Calu3 (cell line): ENCODE measurements around the gene CHD9. TPM values are rescaled to one million over a fixed set of nuclear protein-coding genes. Genes with fewer than 3 reads are reported as not detected.

ENCODE experiments used
- BruUV-seq: library from RNA; stranded (reverse); fragments of 400-500 nt; replicated peaks from 2 replicates; lab custom pipeline; 2021; lab: Mats Ljungman, UMichigan
- CTCF ChIA-PET: fragments of 300-600 bp; sonication (Branson Sonifier 250); formaldehyde crosslinking; loops from one replicate; lab custom pipeline; 2022; ENCODE audit warnings: antibody characterized with exemption; lab: Charles Lee
- DNase-seq: peaks from one replicate; pipeline ENCODE4 v3.0.0; 2022
- H3K27ac Mint-ChIP-seq: one replicate; pipeline ENCODE4 v1.8.0; 2022; ENCODE audit warnings: mixed read lengths; ENCODE audit not compliant: unreplicated experiment
- H3K27me3 Mint-ChIP-seq: one replicate; pipeline ENCODE4 v1.8.0; 2022; ENCODE audit warnings: mixed read lengths; ENCODE audit not compliant: unreplicated experiment
- H3K36me3 Mint-ChIP-seq: one replicate; pipeline ENCODE4 v1.8.0; 2022; ENCODE audit warnings: mild to moderate bottlenecking, moderate library complexity, mixed read lengths; ENCODE audit not compliant: insufficient read depth, unreplicated experiment
- H3K4me1 Mint-ChIP-seq: one replicate; pipeline ENCODE4 v1.8.0; 2022; ENCODE audit warnings: mild to moderate bottlenecking, low read depth, mixed read lengths; ENCODE audit not compliant: unreplicated experiment
- H3K4me3 Mint-ChIP-seq: one replicate; pipeline ENCODE4 v1.8.0; 2022; ENCODE audit warnings: mild to moderate bottlenecking, low read depth, moderate library complexity, mixed read lengths; ENCODE audit not compliant: unreplicated experiment
- H3K9me3 Mint-ChIP-seq: one replicate; pipeline ENCODE4 v1.8.0; 2022; ENCODE audit warnings: low read depth, mixed read lengths; ENCODE audit not compliant: unreplicated experiment
- intact Hi-C: fragments of 100-400 bp; cut with micrococcal nuclease; formaldehyde crosslinking; loops from one replicate; pipeline ENCODE4 v1.10.0; 2022; ENCODE audit not compliant: unreplicated experiment
- total RNA-seq: library from RNA; stranded (reverse); gene quantifications from 2 replicates; pipeline ENCODE4 v1.2.3, GENCODE V29; 2022
- TF ChIP-seq, protein P1 (sequence below): fragments of 200-600 bp; IDR thresholded peaks from one replicate; pipeline ENCODE4 v1.8.0; 2022; ENCODE audit warnings: antibody characterized with exemption; ENCODE audit not compliant: unreplicated experiment

CHD9 gene
- total RNA-seq, 1 experiment from 2014 or later, result 69.5 TPM

DNA sequence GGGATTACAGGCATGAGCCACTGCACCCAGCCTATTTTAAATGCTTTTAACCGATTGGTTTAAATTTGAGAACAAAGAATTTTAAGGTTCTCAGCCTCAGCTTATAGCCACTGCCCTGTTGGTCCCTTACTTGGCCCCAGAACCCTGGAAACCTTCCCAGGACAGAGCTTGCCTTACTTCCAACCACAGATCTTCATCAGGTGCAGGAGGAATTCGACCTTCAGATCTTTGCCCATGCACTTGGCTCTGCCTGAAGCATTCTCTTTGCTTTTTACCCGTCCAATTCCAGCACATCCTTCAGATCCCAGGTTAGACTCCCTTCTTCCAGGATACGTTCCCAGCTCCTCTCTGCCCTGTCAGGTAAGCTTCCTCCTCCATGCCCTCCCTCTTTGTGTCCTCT is 27.7 kb downstream of the CHD9 start:
- H3K27me3 Mint-ChIP-seq, result no peaks in the 10 kb centered on the region
- H3K36me3 Mint-ChIP-seq, result no peaks in the 10 kb centered on the region

DNA sequence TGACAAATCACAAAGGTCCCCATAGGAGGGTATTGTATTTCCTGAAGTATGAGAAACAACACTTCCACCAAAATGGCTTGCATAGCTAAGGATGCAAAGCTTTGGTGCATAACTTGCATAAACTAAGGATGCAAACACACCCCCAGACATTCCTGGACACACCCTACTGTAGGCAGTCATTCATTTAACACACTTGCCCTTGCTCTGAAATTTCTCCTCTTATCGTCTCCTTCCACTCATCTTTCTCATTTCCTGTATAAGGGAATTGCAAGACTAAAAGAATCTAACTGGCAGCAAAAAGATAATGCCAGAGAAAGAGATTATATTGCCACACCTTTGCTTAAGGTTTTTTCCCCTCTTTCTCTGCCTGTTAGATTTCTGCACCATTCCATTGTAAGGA is 28.3 kb downstream of the CHD9 start:
- TF ChIP-seq, protein P1, sequence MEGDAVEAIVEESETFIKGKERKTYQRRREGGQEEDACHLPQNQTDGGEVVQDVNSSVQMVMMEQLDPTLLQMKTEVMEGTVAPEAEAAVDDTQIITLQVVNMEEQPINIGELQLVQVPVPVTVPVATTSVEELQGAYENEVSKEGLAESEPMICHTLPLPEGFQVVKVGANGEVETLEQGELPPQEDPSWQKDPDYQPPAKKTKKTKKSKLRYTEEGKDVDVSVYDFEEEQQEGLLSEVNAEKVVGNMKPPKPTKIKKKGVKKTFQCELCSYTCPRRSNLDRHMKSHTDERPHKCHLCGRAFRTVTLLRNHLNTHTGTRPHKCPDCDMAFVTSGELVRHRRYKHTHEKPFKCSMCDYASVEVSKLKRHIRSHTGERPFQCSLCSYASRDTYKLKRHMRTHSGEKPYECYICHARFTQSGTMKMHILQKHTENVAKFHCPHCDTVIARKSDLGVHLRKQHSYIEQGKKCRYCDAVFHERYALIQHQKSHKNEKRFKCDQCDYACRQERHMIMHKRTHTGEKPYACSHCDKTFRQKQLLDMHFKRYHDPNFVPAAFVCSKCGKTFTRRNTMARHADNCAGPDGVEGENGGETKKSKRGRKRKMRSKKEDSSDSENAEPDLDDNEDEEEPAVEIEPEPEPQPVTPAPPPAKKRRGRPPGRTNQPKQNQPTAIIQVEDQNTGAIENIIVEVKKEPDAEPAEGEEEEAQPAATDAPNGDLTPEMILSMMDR, result no peak
- intact Hi-C loops, result no loop called here
- DNase-seq, result no peak
- no peak overlapping the region for H3K4me3 Mint-ChIP-seq
- H3K27me3 Mint-ChIP-seq, result no peaks in the 10 kb centered on the region
- no peaks in the 10 kb centered on the region for H3K36me3 Mint-ChIP-seq
- H3K27ac Mint-ChIP-seq, result no peak overlapping the region
- CTCF ChIA-PET, result no interaction called here
- H3K9me3 Mint-ChIP-seq, result no peaks in the 10 kb centered on the region
- no TSS peak for BruUV-seq
- peaks cover 22% of the 10 kb centered on the region for H3K4me1 Mint-ChIP-seq

More for the DNA sequence above, 27.7 kb downstream of the CHD9 start:
- CTCF ChIA-PET, result interaction anchor here (0.6 kb wide), 1 partner anchor 773 kb away, joined by 3 read pairs; no protein-coding TSS in a partner anchor
- intact Hi-C loops, result no loop called here
- BruUV-seq, result no TSS peak
- Mint-ChIP-seq H3K4me3 (no peak overlapping the region), H3K9me3 (no peaks in the 10 kb centered on the region), H3K27ac (no peak overlapping the region), H3K4me1 (peaks cover 22% of the 10 kb centered on the region)
- TF ChIP-seq, protein P1, result no peak
- DNase-seq, result no peak

DNA sequence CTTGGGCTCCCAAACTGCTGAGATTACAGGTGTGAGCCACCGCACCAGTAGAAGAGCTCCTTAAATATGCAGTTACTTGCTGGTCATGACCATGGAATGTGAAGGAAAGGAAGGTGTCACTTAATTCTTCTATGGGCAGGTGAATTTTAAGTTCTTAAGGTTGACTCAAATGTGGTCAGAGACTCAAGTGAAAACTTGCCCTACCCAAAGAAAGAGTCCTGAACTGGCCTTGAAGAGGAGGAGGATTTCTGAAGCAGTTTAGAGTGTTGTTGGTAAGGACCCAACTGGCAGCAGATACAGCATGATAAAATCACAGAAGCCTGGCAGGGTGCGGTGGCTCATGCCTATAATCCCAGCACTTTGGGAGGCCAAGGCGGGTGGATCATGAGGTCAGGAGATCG is 29.4 kb downstream of the CHD9 start:
- no peak for DNase-seq
- H3K4me1 Mint-ChIP-seq, result peaks cover 22% of the 10 kb centered on the region
- TF ChIP-seq, protein P1, result no peak
- no TSS peak for BruUV-seq
- CTCF ChIA-PET, result interaction anchor here (0.6 kb wide), 2 partner anchors 12 to 814 kb away, joined by 4 to 5 read pairs; no protein-coding TSS in a partner anchor
- H3K9me3 Mint-ChIP-seq, result no peaks in the 10 kb centered on the region
- intact Hi-C loops, result no loop called here
- H3K27ac Mint-ChIP-seq, result peak overlapping the region; percentile 1
- no peak overlapping the region for H3K4me3 Mint-ChIP-seq
- H3K27me3 Mint-ChIP-seq, result no peaks in the 10 kb centered on the region
- no peaks in the 10 kb centered on the region for H3K36me3 Mint-ChIP-seq

DNA sequence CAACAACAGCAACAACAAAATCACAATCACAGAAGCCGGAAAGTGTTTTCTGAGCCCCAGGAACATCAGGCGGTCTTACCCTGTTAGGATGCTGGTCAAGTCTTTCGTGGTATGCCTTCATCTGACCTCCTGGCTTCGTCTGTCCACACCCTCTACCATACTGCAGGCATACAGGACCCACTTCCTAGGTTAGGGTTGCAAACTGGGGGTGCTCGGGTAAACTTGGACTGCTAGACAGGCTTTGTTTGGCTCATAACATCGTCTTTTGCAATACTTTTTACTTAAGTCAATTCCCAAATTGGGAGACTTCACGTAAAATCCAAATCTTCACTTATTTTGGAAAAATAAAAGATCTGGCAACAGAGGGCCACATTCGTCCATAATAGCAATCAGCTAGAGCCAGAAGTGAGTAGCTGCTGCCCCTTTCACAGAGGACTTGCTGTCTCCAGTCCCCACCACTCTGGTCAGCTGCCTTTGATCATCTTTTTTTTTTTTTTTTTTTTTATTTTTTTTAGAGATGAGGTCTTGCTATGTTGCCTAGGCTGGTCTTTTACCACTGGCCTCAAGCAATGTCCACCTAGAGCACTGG is 30.0 kb downstream of the CHD9 start:
- Mint-ChIP-seq H3K27me3 (no peaks in the 10 kb centered on the region), H3K9me3 (no peaks in the 10 kb centered on the region), H3K27ac (no peak overlapping the region), H3K4me3 (no peak overlapping the region), H3K4me1 (peaks cover 22% of the 10 kb centered on the region), H3K36me3 (no peaks in the 10 kb centered on the region)
- CTCF ChIA-PET, result no interaction called here
- TF ChIP-seq, protein P1, result no peak
- BruUV-seq, result no TSS peak
- DNase-seq, result no peak
- intact Hi-C loops, result no loop called here
